Keratinocyte (primary cell): Measurements from ENCODE around the gene CAPSL. TPM values are rescaled to one million over a fixed set of nuclear protein-coding genes. Genes with fewer than 3 reads are reported as not detected.

Source experiments
- DNase-seq: peaks from one replicate; pipeline ENCODE4 v3.0.0-alpha.2; 2011; ENCODE audit warnings: low read depth, missing footprints, low spot score
- FAIRE-seq: peaks from 2 replicates; lab custom pipeline; 2011; peaks lifted over from hg19 to GRCh38; lab: Jason Lieb, UNC
- H2AFZ ChIP-seq: 2 replicates; pipeline ENCODE4 v1.6.0; 2012; ENCODE audit warnings: low read length, control low read depth, inconsistent platforms; ENCODE audit not compliant: control insufficient read depth
- H3K27ac ChIP-seq: 2 replicates; pipeline ENCODE4 v1.5.1; 2011; ENCODE audit warnings: low read length; ENCODE audit not compliant: control insufficient read depth, insufficient read depth
- H3K27me3 ChIP-seq: 3 replicates; pipeline ENCODE4 v1.6.0; 2011; ENCODE audit warnings: low read length; ENCODE audit not compliant: control insufficient read depth, insufficient read depth; ENCODE audit errors: extremely low read depth
- H3K36me3 ChIP-seq, 2 experiments: 2 replicates in 1 of 2; 3 replicates in 1 of 2; pipeline ENCODE4 v1.5.1; 2011; ENCODE audit warnings: low read length in 2 of 2, mild to moderate bottlenecking in 1 of 2; ENCODE audit not compliant: control insufficient read depth in 2 of 2, insufficient read depth in 2 of 2; ENCODE audit errors: extremely low read depth in 1 of 2
- H3K4me1 ChIP-seq: 3 replicates; pipeline ENCODE4 v1.5.1; 2011; ENCODE audit warnings: low read length; ENCODE audit not compliant: control insufficient read depth, insufficient read depth; ENCODE audit errors: extremely low read depth
- H3K4me2 ChIP-seq: 3 replicates; pipeline ENCODE4 v1.6.0; 2011; ENCODE audit warnings: low read depth, low read length; ENCODE audit not compliant: control insufficient read depth, insufficient read depth; ENCODE audit errors: extremely low read depth
- H3K4me3 ChIP-seq, 3 experiments: fragments of 200-600 bp in 1 of 3; sonication (generic) in 1 of 3; 2 replicates in 2 of 3; 3 replicates in 1 of 3; pipeline ENCODE4 v1.5.1; 2011 to 2016; ENCODE audit warnings: low read length in 3 of 3, mild to moderate bottlenecking in 3 of 3, control low read depth in 2 of 3, inconsistent platforms in 1 of 3, low read depth in 1 of 3, mixed read lengths in 1 of 3, mixed run types in 1 of 3, moderate library complexity in 1 of 3; ENCODE audit not compliant: control insufficient read depth in 2 of 3, insufficient read depth in 2 of 3; ENCODE audit errors: extremely low read depth in 1 of 3
- H3K79me2 ChIP-seq: 2 replicates; pipeline ENCODE4 v1.6.0; 2012; ENCODE audit warnings: low read length; ENCODE audit not compliant: control insufficient read depth, insufficient read depth
- H3K9ac ChIP-seq: 3 replicates; pipeline ENCODE4 v1.6.0; 2011; ENCODE audit warnings: low read length; ENCODE audit not compliant: control insufficient read depth, insufficient read depth; ENCODE audit errors: extremely low read depth
- H3K9me1 ChIP-seq: 3 replicates; pipeline ENCODE4 v1.6.0; 2011; ENCODE audit warnings: low read length; ENCODE audit not compliant: control insufficient read depth, insufficient read depth; ENCODE audit errors: extremely low read depth
- H3K9me3 ChIP-seq: 2 replicates; pipeline ENCODE4 v1.5.1; 2012; ENCODE audit warnings: low read depth, low read length; ENCODE audit not compliant: control insufficient read depth
- H4K20me1 ChIP-seq: 3 replicates; pipeline ENCODE4 v1.6.0; 2011; ENCODE audit warnings: low read length; ENCODE audit not compliant: control insufficient read depth, insufficient read depth; ENCODE audit errors: extremely low read depth
- CTCF ChIP-seq, 3 experiments: IDR thresholded peaks in 1 of 3; conservative IDR thresholded peaks in 1 of 3; optimal IDR thresholded peaks in 1 of 3; 2 replicates in 2 of 3; 3 replicates in 1 of 3; pipeline versions ENCODE3 to v1.5.1; 2011; ENCODE audit warnings: low read length in 3 of 3, mild to moderate bottlenecking in 3 of 3, moderate library complexity in 2 of 3, control low read depth in 1 of 3, inconsistent platforms in 1 of 3; ENCODE audit not compliant: insufficient read depth in 2 of 3; ENCODE audit errors: extremely low read depth in 1 of 3
- EZH2 ChIP-seq: IDR thresholded peaks from one replicate; pipeline ENCODE4 v1.6.1; 2012; ENCODE audit warnings: inconsistent platforms, mild to moderate bottlenecking, low read length, moderate library complexity
- dilution Hi-C: fragments of 300-500 bp; cut with MboI; formaldehyde crosslinking; loops from one replicate; pipeline ENCODE4 v1.7.0; 2020; ENCODE audit warnings: low sequenced_read_pairs; ENCODE audit not compliant: extremely low pct_ligation_motif_present
- polyA plus RNA-seq, 5 experiments: library from polyadenylated mRNA; depleted of rRNA in 3 of 5; stranded (reverse) in 3 of 5; stranded (forward) in 1 of 5; unstranded in 1 of 5; fragments of >200 nt; gene quantifications; 1 replicate in 1 of 5; 2 replicates in 3 of 5; 3 replicates in 1 of 5; pipeline versions ENCODE4 v1.2.1 to v1.2.3, GENCODE V29; 2011 to 2012; ENCODE audit warnings: missing spikeins in 2 of 5, low read depth in 1 of 5, low replicate concordance in 1 of 5

Gene CAPSL
- polyA plus RNA-seq, 1 donor (not counting 4 experiments of a cell fraction or from before 2014, with no cell fraction given), result not detected

GRCh38 chr5:35863159-35863558 is 75.3 kb downstream of the CAPSL start:
- Histone ChIP-seq H3K27me3 (no peaks in the 10 kb centered on the region), H3K4me3 (no peak overlapping the region), H3K9me1 (no peaks in the 10 kb centered on the region), H3K27ac (no peak overlapping the region), H3K9me3 (no peaks in the 10 kb centered on the region), H3K36me3 (no peaks in the 10 kb centered on the region), H3K4me2 (no peak overlapping the region), H4K20me1 (no peaks in the 10 kb centered on the region), H3K79me2 (no peaks in the 10 kb centered on the region), H3K9ac (no peak overlapping the region), H2AFZ (no peak overlapping the region), H3K4me1 (peaks cover 28% of the 10 kb centered on the region)
- FAIRE-seq, result no peak
- no peak for DNase-seq
- dilution Hi-C loops, result no loop called here
- no peak for TF ChIP-seq CTCF (optimal IDR thresholded peaks at IDR 0.05 in 1 of 3, IDR thresholded peaks at IDR 0.05 in 1 of 3, conservative IDR thresholded peaks at IDR 0.05 in 1 of 3; ENCODE audit: extremely low read depth in 1 of 3, insufficient read depth in 2 of 3, low read length in 3 of 3)
- TF ChIP-seq EZH2, result no peak

- no peaks in the 10 kb centered on the region for H4K20me1 ChIP-seq
- no peak overlapping the region for H3K9ac ChIP-seq
- H3K4me1 ChIP-seq, result peaks cover 34% of the 10 kb centered on the region
- DNase-seq, result no peak
- no peak for FAIRE-seq
- no peaks in the 10 kb centered on the region for H3K9me1 ChIP-seq
- no peak overlapping the region for H3K27ac ChIP-seq
- no peak overlapping the region for H2AFZ ChIP-seq
- no peaks in the 10 kb centered on the region for H3K9me3 ChIP-seq
- no peaks in the 10 kb centered on the region for H3K36me3 ChIP-seq
- H3K4me2 ChIP-seq, result peak overlapping the region; percentile 45
- no peaks in the 10 kb centered on the region for H3K27me3 ChIP-seq
- no peak overlapping the region for H3K4me3 ChIP-seq
- TF ChIP-seq CTCF (optimal IDR thresholded peaks at IDR 0.05 in 1 of 3, IDR thresholded peaks at IDR 0.05 in 1 of 3, conservative IDR thresholded peaks at IDR 0.05 in 1 of 3; ENCODE audit: extremely low read depth in 1 of 3, insufficient read depth in 2 of 3, low read length in 3 of 3) (no peak), EZH2 (no peak)
- no peaks in the 10 kb centered on the region for H3K79me2 ChIP-seq
- dilution Hi-C loops, result no loop called here
Measured at GRCh38 chr5:35862126-35862525, 76.3 kb downstream of the CAPSL start.
